Ishikawa (cell line): ENCODE results near the gene ZSCAN18.

Experiments
- CEBPB ChIP-seq: IDR thresholded peaks from 2 replicates; pipeline ENCODE4 v1.6.1; 2012
- CREB1 ChIP-seq: IDR thresholded peaks from 2 replicates; pipeline ENCODE4 v1.6.1; 2012; ENCODE audit warnings: low read depth
- EGR1 ChIP-seq: IDR thresholded peaks from 2 replicates; pipeline ENCODE4 v1.6.1; 2012
- EP300 ChIP-seq: IDR thresholded peaks from 2 replicates; pipeline ENCODE4 v1.6.1; 2012; ENCODE audit warnings: borderline replicate concordance
- FOXM1 ChIP-seq: IDR thresholded peaks from 2 replicates; pipeline ENCODE4 v1.6.1; 2012; ENCODE audit warnings: low read depth, borderline replicate concordance
- NFIC ChIP-seq: IDR thresholded peaks from 2 replicates; pipeline ENCODE4 v1.6.1; 2012
- RAD21 ChIP-seq: IDR thresholded peaks from 2 replicates; pipeline ENCODE4 v1.6.1; 2012; ENCODE audit warnings: low read depth
- TAF1 ChIP-seq: IDR thresholded peaks from 2 replicates; pipeline ENCODE4 v1.6.1; 2012; ENCODE audit warnings: low read depth, mild to moderate bottlenecking
- TCF12 ChIP-seq: IDR thresholded peaks from 2 replicates; pipeline ENCODE4 v1.6.1; 2012; ENCODE audit warnings: low read depth
- TEAD4 ChIP-seq: IDR thresholded peaks from 2 replicates; pipeline ENCODE4 v1.6.1; 2012
- YY1 ChIP-seq: IDR thresholded peaks from 2 replicates; pipeline ENCODE4 v1.6.1; 2012; ENCODE audit warnings: low read depth
- ZBTB7A ChIP-seq: IDR thresholded peaks from 2 replicates; pipeline ENCODE4 v1.6.1; 2012; ENCODE audit warnings: low read depth
- TF ChIP-seq, protein P1 (sequence below): IDR thresholded peaks from 2 replicates; pipeline ENCODE4 v1.6.1; 2012; ENCODE audit warnings: low read depth, mild to moderate bottlenecking
- TF ChIP-seq, protein P2 (sequence below): IDR thresholded peaks from 2 replicates; pipeline ENCODE4 v1.6.1; 2012
- TF ChIP-seq, protein P3 (sequence below): IDR thresholded peaks from 2 replicates; pipeline ENCODE4 v1.6.1; 2012

The ZSCAN18 gene, protein sequence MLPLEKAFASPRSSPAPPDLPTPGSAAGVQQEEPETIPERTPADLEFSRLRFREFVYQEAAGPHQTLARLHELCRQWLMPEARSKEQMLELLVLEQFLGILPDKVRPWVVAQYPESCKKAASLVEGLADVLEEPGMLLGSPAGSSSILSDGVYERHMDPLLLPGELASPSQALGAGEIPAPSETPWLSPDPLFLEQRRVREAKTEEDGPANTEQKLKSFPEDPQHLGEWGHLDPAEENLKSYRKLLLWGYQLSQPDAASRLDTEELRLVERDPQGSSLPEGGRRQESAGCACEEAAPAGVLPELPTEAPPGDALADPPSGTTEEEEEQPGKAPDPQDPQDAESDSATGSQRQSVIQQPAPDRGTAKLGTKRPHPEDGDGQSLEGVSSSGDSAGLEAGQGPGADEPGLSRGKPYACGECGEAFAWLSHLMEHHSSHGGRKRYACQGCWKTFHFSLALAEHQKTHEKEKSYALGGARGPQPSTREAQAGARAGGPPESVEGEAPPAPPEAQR

DNA sequence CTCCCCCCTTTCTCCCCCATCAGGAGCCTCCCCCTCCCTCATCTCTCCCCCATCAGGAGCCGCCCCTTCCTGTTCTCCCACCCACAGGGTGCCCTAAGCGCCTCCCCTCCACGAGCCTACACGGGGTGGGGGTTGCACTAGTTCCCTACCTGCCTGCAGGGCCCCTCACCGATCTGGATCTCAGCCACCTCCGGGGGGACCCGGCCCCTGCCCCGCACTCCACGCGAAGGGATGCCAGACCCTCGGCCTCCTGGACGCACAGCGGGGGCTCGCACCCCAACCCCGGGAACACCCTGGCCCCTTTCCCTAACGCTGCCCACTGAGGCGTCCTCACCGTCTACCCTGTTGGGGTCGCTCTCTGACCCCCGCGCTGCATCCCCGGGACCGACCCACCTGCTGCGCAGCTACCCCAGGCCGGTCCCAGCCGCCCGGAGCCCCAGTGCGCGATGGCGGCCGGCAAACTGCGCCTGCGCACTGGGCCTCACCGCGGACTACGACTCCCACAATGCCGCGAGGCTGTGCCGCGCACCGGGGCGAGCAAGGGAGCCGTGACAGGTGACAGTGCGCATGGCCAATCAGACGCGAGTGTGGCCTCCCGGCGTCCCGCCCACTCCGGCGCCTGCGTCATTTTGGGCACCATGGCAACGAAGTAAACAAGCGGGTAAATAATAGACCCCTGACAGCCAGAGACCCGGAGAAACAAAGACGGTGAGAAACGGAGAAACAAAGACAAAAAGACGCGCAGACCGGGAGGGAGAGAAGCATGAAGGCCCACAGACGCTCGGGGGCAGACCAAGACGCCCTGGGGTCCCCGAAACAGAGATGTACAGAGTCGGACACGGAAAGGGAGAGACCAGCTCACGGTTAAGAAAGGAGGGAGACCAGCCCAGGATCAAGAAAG, at the start of gene ZSCAN18:
ZSCAN18 (minus strand) TSS at position 451 of the 901 bp plus-strand sequence. CDS start 7,964 bp downstream, outside the sequence.
- TF ChIP-seq TCF12, result 0 out of 2 replicates have a peak, but pooled peaks have one; percentile 26
- TF ChIP-seq CREB1, result peak; percentile 71
- TF ChIP-seq TEAD4, result no peak
- TF ChIP-seq, protein P1, sequence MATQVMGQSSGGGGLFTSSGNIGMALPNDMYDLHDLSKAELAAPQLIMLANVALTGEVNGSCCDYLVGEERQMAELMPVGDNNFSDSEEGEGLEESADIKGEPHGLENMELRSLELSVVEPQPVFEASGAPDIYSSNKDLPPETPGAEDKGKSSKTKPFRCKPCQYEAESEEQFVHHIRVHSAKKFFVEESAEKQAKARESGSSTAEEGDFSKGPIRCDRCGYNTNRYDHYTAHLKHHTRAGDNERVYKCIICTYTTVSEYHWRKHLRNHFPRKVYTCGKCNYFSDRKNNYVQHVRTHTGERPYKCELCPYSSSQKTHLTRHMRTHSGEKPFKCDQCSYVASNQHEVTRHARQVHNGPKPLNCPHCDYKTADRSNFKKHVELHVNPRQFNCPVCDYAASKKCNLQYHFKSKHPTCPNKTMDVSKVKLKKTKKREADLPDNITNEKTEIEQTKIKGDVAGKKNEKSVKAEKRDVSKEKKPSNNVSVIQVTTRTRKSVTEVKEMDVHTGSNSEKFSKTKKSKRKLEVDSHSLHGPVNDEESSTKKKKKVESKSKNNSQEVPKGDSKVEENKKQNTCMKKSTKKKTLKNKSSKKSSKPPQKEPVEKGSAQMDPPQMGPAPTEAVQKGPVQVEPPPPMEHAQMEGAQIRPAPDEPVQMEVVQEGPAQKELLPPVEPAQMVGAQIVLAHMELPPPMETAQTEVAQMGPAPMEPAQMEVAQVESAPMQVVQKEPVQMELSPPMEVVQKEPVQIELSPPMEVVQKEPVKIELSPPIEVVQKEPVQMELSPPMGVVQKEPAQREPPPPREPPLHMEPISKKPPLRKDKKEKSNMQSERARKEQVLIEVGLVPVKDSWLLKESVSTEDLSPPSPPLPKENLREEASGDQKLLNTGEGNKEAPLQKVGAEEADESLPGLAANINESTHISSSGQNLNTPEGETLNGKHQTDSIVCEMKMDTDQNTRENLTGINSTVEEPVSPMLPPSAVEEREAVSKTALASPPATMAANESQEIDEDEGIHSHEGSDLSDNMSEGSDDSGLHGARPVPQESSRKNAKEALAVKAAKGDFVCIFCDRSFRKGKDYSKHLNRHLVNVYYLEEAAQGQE, result no peak
- TF ChIP-seq NFIC, result no peak
- TF ChIP-seq ZBTB7A, result peak; percentile 50; the same call in 1 of the 2 replicates
- TF ChIP-seq TAF1, result 0 out of 2 replicates have a peak, but pooled peaks have one; percentile 38
- TF ChIP-seq RAD21, result no peak
- TF ChIP-seq YY1, result peak; percentile 88
- no peak for TF ChIP-seq EP300
- peak; percentile 69 for TF ChIP-seq EGR1
- TF ChIP-seq, protein P2, sequence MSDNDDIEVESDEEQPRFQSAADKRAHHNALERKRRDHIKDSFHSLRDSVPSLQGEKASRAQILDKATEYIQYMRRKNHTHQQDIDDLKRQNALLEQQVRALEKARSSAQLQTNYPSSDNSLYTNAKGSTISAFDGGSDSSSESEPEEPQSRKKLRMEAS, result peak; percentile 30; the same call in 1 of the 2 replicates
- TF ChIP-seq CEBPB, result no peak
- no peak for TF ChIP-seq FOXM1
- TF ChIP-seq, protein P3, sequence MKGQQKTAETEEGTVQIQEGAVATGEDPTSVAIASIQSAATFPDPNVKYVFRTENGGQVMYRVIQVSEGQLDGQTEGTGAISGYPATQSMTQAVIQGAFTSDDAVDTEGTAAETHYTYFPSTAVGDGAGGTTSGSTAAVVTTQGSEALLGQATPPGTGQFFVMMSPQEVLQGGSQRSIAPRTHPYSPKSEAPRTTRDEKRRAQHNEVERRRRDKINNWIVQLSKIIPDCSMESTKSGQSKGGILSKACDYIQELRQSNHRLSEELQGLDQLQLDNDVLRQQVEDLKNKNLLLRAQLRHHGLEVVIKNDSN, result peak; percentile 87

DNA sequence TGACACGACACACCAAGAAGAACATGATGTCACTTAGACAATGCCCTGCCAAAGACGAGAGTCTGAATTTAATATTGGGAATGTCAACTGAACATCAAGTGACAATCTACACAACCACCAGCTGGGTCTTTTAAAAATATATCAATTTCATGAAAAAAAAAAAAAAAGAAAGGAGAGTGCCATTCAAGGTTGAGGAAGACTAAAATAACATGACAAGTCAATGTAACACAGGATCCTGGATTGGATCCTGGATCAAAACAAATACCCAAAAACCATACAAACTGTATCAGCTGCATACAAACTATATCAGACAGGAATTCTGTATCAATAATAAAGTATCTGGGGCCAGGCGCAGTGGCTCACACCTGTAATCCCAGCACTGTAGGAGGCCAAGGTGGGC, 47.8 kb upstream of the ZSCAN18 start:
- TF ChIP-seq NFIC (no peak), ZBTB7A (no peak), EGR1 (no peak), TAF1 (no peak), EP300 (no peak), TEAD4 (no peak), TCF12 (no peak), CEBPB (no peak), CREB1 (no peak)
- TF ChIP-seq, protein P2, result no peak
- TF ChIP-seq, protein P1, result no peak

DNA sequence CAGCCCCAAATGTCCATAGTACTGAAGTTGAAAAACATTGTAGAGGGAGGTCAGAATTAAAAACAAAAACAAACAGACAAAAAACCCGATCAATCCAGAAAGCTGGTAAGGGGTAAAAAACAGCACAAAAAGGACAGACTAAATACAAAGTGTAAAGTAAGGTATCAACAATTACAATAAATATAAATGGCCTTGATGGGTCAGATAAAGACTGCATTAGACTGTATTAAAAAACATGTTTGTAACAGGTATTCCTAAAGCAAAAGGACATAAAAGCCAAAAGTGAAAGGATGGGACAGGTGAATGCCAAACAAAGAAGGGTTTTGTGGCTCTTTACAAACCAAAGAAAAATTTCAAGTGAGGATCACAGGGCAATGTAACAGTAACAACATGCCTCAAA, 36.2 kb upstream of the ZSCAN18 start:
- TF ChIP-seq NFIC (no peak), TAF1 (no peak), EGR1 (no peak)

DNA sequence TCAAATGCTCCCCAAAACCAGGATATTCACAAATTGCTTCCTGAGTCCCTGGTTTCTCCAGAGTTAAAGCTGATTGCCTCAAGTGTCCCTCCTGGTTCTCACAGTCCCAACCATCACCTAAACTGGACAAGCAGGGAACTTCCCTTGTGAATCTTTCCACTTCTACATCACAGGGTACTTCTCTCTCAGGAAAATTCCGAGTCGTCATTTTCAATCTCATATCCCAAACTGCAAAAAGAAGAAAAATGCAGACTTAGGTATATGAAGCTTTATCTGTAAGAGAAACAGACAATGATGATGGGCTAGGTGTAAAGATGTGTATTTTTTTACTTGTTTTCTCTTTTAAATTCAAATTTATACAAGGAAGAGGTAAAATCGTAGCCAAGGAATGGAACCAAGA, 31.3 kb upstream of the ZSCAN18 start:
- TF ChIP-seq, protein P2, result no peak
- TF ChIP-seq TCF12 (no peak), EP300 (no peak), CEBPB (no peak), RAD21 (no peak)

DNA sequence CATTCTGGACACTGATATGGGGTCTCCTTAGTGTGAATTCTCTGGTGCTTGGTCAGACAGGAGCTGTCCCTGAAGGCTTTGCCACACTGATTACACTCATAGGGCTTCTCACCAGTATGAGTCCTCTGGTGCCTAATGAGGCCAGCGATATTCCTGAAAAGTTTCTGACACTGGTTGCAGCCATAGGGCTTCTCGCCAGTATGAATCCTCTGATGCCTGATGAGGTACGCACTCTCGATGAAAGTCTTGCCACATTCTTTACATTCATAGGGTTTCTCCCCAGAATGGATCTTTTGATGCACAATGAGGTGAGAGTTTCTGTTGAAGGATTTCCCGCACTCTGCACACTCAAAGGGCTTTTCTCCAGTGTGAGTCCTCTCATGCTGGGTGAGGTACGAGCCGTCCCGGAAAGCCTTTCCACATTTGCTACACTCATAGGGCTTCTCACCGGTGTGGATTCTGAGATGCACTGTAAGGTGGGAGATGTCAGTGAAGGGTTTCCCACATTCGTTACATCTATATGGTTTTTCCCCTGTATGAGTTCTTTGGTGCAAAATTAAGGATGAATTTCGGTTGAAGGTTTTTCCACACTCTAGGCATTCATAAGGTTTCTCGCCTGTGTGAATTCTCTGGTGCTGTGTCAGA, 30.1 kb upstream of the ZSCAN18 start:
- TF ChIP-seq FOXM1, result no peak
- no peak for TF ChIP-seq NFIC
- no peak for TF ChIP-seq TAF1
- no peak for TF ChIP-seq TEAD4
- TF ChIP-seq RAD21, result no peak
- TF ChIP-seq TCF12, result no peak
- no peak for TF ChIP-seq YY1
- TF ChIP-seq, protein P3, result no peak; the same call in 1 of the 2 replicates
- TF ChIP-seq CREB1, result no peak
- TF ChIP-seq EP300, result no peak
